RKO (cell line): ENCODE results near the gene NLE1.
"Not testable (repeated sequence)": the region's sequence is repeated elsewhere in the genome, so short reads cannot be mapped to it uniquely, and the experiment has no call there.

Experiments
- DNase-seq: peaks from one replicate; pipeline ENCODE4 v3.0.0-alpha.2; 2016; ENCODE audit warnings: low spot score

The NLE1 gene

GRCh38 chr17:35127751-35128514 lies 14.2 kb downstream of the NLE1 start:
- no peak for DNase-seq

- DNase-seq = no peak
Measured at GRCh38 chr17:35121315-35121714, 20.8 kb downstream of the NLE1 start, which contains the start of gene FNDC8. FNDC8 (plus strand) TSS chr17:35121615; CDS start chr17:35121694, 79 bp downstream.

GRCh38 chr17:35119370-35120165 lies 22.5 kb downstream of the NLE1 start, which contains the start of gene RAD51D:
RAD51D (minus strand) TSS chr17:35119860; CDS start chr17:35119613, 247 bp downstream.
- DNase-seq = peak; percentile 77

- DNase-seq = peak; percentile 48
Measured at GRCh38 chr17:35117984-35118383, 24.1 kb downstream of the NLE1 start.

- DNase-seq = no peak
Measured at GRCh38 chr17:35116845-35117244, 25.3 kb downstream of the NLE1 start.

GRCh38 chr17:35110791-35111190 lies 31.3 kb downstream of the NLE1 start:
- DNase-seq = not testable (repeated sequence)

GRCh38 chr17:35104844-35105450 lies 37.2 kb downstream of the NLE1 start:
- DNase-seq = no peak

GRCh38 chr17:35103271-35103670 lies 38.8 kb downstream of the NLE1 start:
- DNase-seq = no peak

GRCh38 chr17:35101725-35102124 lies 40.4 kb downstream of the NLE1 start:
- no peak for DNase-seq

- DNase-seq = no peak
Measured at GRCh38 chr17:35101036-35101435, 41.1 kb downstream of the NLE1 start.

GRCh38 chr17:35099908-35100307 lies 42.2 kb downstream of the NLE1 start:
- DNase-seq = no peak

GRCh38 chr17:35097776-35098175 lies 44.3 kb downstream of the NLE1 start:
- no peak for DNase-seq

- no peak for DNase-seq
Measured at GRCh38 chr17:35095741-35096140, 46.4 kb downstream of the NLE1 start.

- DNase-seq = peak; percentile 91
Measured at GRCh38 chr17:35094902-35095301, 47.2 kb downstream of the NLE1 start.

- not testable (repeated sequence) for DNase-seq
Measured at GRCh38 chr17:35090707-35091106, 51.4 kb downstream of the NLE1 start.

- DNase-seq = no peak
Measured at GRCh38 chr17:35089586-35090296, 52.4 kb downstream of the NLE1 start.

- peak; percentile 78 for DNase-seq
Measured at GRCh38 chr17:35088881-35089585, 53.1 kb downstream of the NLE1 start.

- DNase-seq = peak; percentile 66
Measured at GRCh38 chr17:35088356-35088880, 53.7 kb downstream of the NLE1 start.

- DNase-seq = peak; percentile 63
Measured at GRCh38 chr17:35087731-35088355, 54.3 kb downstream of the NLE1 start.

- peak; percentile 47 for DNase-seq
Measured at GRCh38 chr17:35086931-35087573, 55.1 kb downstream of the NLE1 start.
